Measurements from ENCODE around the gene ALDOA. TPM values are rescaled to one million over a fixed set of nuclear protein-coding genes. Genes with fewer than 3 reads are reported as not detected.

ALDOA gene
- total and polyA plus RNA-seq, 9 of the 15 experiments (the other 6 are each of a cell fraction or from before 2014, with no cell fraction given), result 311 to 2,224 (median 1,293) TPM

GRCh38 chr16:30033270-30033669 lies 32.3 kb upstream of the ALDOA start (continued):
- TF ChIP-seq NKRF (IDR thresholded peaks at IDR 0.05; ENCODE audit: borderline replicate concordance) (no peak), THAP12 (CRISPR knock-in tag; IDR thresholded peaks at IDR 0.05) (no peak), ZNF707 (CRISPR knock-in tag; conservative IDR thresholded peaks at IDR 0.05) (no peak), TEAD4 (IDR thresholded peaks at IDR 0.05; ENCODE audit: low read length) (peak; percentile 59; the same call in 1 of the 2 replicates), TEAD4 (CRISPR knock-in tag; IDR thresholded peaks at IDR 0.05; ENCODE audit: borderline replicate concordance) (no peak), MEF2A (IDR thresholded peaks at IDR 0.05; ENCODE audit: control insufficient read depth, low read depth, low read length) (no peak), HDAC6 (IDR thresholded peaks at IDR 0.05; ENCODE audit: low read depth, low read length) (no peak), ELK1 (CRISPR knock-in tag; IDR thresholded peaks at IDR 0.05) (no peak), ZNF586 (CRISPR knock-in tag; conservative IDR thresholded peaks at IDR 0.05) (no peak), NFIC (IDR thresholded peaks at IDR 0.05) (no peak), ZC3H11A (IDR thresholded peaks at IDR 0.05; ENCODE audit: low read depth, low read length) (no peak), CHD4 (IDR thresholded peaks at IDR 0.05; ENCODE audit: insufficient read depth, insufficient replicate concordance, low read depth, low read length, poor library complexity, severe bottlenecking) (no peak), TAF7 (tag; IDR thresholded peaks at IDR 0.05) (no peak), GTF2A2 (tag; IDR thresholded peaks at IDR 0.05) (no peak), KLF13 (tag; IDR thresholded peaks at IDR 0.05; ENCODE audit: borderline replicate concordance, low read depth) (no peak), KLF16 (IDR thresholded peaks at IDR 0.05) (peak; percentile 44)

Data from K562 (cell line).